Psoas muscle (tissue), 8 donors: Measurements from ENCODE around the gene IL17RB. TPM values are rescaled to one million over a fixed set of nuclear protein-coding genes. Genes with fewer than 3 reads are reported as not detected.

Experiments used
- ATAC-seq, 4 donors: fragments of 200-7000 bp; cut with Tn5 transposase; one replicate each; pipeline ENCODE4 v1.9.1; 2020; ENCODE audit warnings: moderate library complexity in 3 of 4, mild to moderate bottlenecking in 2 of 4
- DNase-seq, 2 donors: peaks; one replicate each; pipeline ENCODE4 v3.0.0-alpha.2; 2020
- H3K27ac ChIP-seq: fragments of 200-600 bp; one replicate; pipeline ENCODE4 v1.8.0; 2022
- H3K27me3 ChIP-seq, 3 donors: fragments of 200-600 bp in 1 of 3; one replicate each; pipeline versions ENCODE4 v1.6.1 to v1.8.0; 2013 to 2022; ENCODE audit warnings: low read length in 2 of 3, mild to moderate bottlenecking in 2 of 3, moderate library complexity in 1 of 3; ENCODE audit not compliant: insufficient read depth in 3 of 3
- H3K36me3 ChIP-seq, 2 donors: fragments of 200-600 bp in 1 of 2; one replicate each; pipeline versions ENCODE4 v1.6.1 to v1.8.0; 2013 to 2022; ENCODE audit warnings: low read depth in 1 of 2, mild to moderate bottlenecking in 1 of 2, moderate library complexity in 1 of 2; ENCODE audit not compliant: insufficient read depth in 1 of 2
- H3K4me1 ChIP-seq: fragments of 200-600 bp; one replicate; pipeline ENCODE4 v1.8.0; 2022
- H3K4me3 ChIP-seq: fragments of 200-600 bp; one replicate; pipeline ENCODE4 v1.8.0; 2022; ENCODE audit warnings: mild to moderate bottlenecking
- H3K9me3 ChIP-seq: fragments of 200-600 bp; one replicate; pipeline ENCODE4 v1.8.0; 2022
- CTCF ChIP-seq: fragments of 200-600 bp; IDR thresholded peaks from one replicate; pipeline ENCODE4 v1.8.0; 2022; ENCODE audit warnings: antibody characterized with exemption
- WGBS, 3 donors: extraction: QIAGEN DNeasy Blood & Tissue Kit; methylation state at CpG; one replicate each; pipeline versions ENCODE4 v1.1.6 to v1.1.7; 2013; 5-methylcytosine and 5-hydroxymethylcytosine counted together
- intact Hi-C, 2 donors: fragments of 100-400 bp; cut with DNase I; formaldehyde crosslinking; loops; one replicate each; pipeline versions ENCODE4 v1.11.0 to v1.14.2; 2022
- long read RNA-seq, 2 donors: library from polyadenylated mRNA; unstranded; transcript quantifications; one replicate each; pipeline ENCODE4 v2.0.0, GENCODE V29; 2021
- polyA plus RNA-seq, 3 donors: library from polyadenylated mRNA; stranded (reverse); fragments of 200-250 nt; gene quantifications; one replicate each; pipeline ENCODE4 v1.2.3, GENCODE V29; 2013
- total RNA-seq, 4 donors: library from RNA; stranded (reverse); fragmentation: NEBNext Ultra II Directional in 2 of 4; extraction: Animal tissue kit (Norgen Biotek cat#: 25700) in 2 of 4; gene quantifications; one replicate each; pipeline versions ENCODE4 v1.2.1 to v1.2.4, GENCODE V29; 2021 to 2023
- donor health status: healthy with polysubstance abuse.
- donor health status: DM: no; HTN: no; CAD: no; lungs with moderate emphysema.
- donor health status: Bipolar disorder and iron deficiency.
- donor health status: healthy.
- donor health status: DM: yes; HTN: yes; CAD: no.
- donor health status: DM: no; HTN: no; CAD: no.
- donor health status: DM: no; HTN: no; CAD: no.
- donor health status: DM: yes; HTN: yes; CAD: no.

Gene IL17RB
- total RNA-seq (1 to 10 TPM in 1 of 4 donors, under 1 TPM in 3; 0.34 to 1.3 (median 0.71) TPM), polyA plus RNA-seq (1 to 10 TPM in 1 of 3 donors, under 1 TPM in 2; 0.08 to 1.3 (median 0.96) TPM)
- long read RNA-seq, donor 1, partial matches to known transcripts = 0 of 4 reads
- long read RNA-seq, donor 1, other reads (novel, unspliced or antisense) = 3 of 4 reads
- long read RNA-seq, donor 2, partial matches to known transcripts = 0 of 3 reads
- long read RNA-seq, donor 2, other reads (novel, unspliced or antisense) = 1 of 3 reads

GRCh38 chr3:53846134-53846850, at the start of gene IL17RB, which contains the start of gene CHDH:
IL17RB (plus strand) TSS chr3:53846568; CDS start chr3:53846589, 21 bp downstream.
CHDH (minus strand) TSS chr3:53846419; CDS start chr3:53824008, 22,411 bp downstream.
- Histone ChIP-seq H3K4me1 (peaks cover 4% of the 10 kb centered on the region), H3K27me3 (no peaks in the 10 kb centered on the region), H3K36me3 (no peaks in the 10 kb centered on the region), H3K4me3 (peak within 1 kb of the TSS; percentile 89), H3K9me3 (no peaks in the 10 kb centered on the region), H3K27ac (peak within 1 kb of the TSS; percentile 86)
- 2 to 3% (median 2%) methylated on average over 51 to 91 of the region's 91 CpGs for WGBS, 3 donors
- intact Hi-C loops = loop anchor here in 1 of 2 donors (5.0 kb wide), 1 partner anchor 36 kb away; the partner anchor contains the start of gene ACTR8
- ATAC-seq = peak; percentile 83 to 92 (median 90)
- DNase-seq = peak; percentile 62 to 80
- no peak for TF ChIP-seq CTCF

- intact Hi-C loops = no loop called here
- Histone ChIP-seq H3K36me3 (no peaks in the 10 kb centered on the region), H3K4me3 (no peak overlapping the region), H3K9me3 (no peaks in the 10 kb centered on the region), H3K4me1 (no peaks in the 10 kb centered on the region), H3K27ac (no peak overlapping the region), H3K27me3 (peaks cover 0 to 17% (median 0%) of the 10 kb centered on the region in 3 donors)
- TF ChIP-seq CTCF = no peak
- no peak for DNase-seq
- ATAC-seq = no peak
- 84 to 90% (median 87%) methylated on average over 8 of the region's 8 CpGs for WGBS, 3 donors
Observed at GRCh38 chr3:53798144-53798543, 48.2 kb upstream of the IL17RB start.

DNA sequence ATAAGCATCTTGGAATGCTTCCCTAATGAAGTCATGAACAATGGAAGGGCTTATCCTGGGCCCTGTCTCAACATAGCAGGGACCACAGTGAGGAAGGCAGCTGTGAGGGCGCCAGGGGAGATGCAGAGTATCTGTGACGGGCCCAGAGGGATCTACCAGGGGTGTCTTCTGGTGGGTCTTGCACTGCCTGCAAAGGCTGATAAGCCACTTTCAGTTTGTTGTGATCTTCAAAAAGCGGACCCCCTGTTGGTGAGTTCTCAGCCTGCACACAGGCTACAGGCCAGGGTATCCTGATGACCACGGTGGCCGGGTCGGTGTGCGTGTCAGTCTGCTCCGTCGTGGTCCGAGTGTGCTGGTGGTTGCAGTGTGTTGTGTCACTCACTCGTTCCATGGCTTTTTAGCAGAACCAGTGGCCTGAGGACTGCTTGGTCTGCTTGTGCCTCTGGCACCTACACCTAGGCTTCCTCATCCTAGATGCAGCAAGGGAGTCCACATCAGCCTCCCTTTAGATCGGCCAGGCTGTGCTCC, 47.0 kb upstream of the IL17RB start:
- no peak for TF ChIP-seq CTCF
- ATAC-seq = no peak
- H3K4me3 ChIP-seq = no peak overlapping the region
- intact Hi-C loops = no loop called here
- no peak overlapping the region for H3K27ac ChIP-seq
- 94 to 97% (median 96%) methylated on average over 12 of the region's 12 CpGs for WGBS, 3 donors
- H3K27me3 ChIP-seq = peaks cover 0 to 17% (median 0%) of the 10 kb centered on the region in 3 donors
- no peaks in the 10 kb centered on the region for H3K9me3 ChIP-seq
- no peaks in the 10 kb centered on the region for H3K36me3 ChIP-seq
- no peak for DNase-seq
- H3K4me1 ChIP-seq = no peaks in the 10 kb centered on the region

DNA sequence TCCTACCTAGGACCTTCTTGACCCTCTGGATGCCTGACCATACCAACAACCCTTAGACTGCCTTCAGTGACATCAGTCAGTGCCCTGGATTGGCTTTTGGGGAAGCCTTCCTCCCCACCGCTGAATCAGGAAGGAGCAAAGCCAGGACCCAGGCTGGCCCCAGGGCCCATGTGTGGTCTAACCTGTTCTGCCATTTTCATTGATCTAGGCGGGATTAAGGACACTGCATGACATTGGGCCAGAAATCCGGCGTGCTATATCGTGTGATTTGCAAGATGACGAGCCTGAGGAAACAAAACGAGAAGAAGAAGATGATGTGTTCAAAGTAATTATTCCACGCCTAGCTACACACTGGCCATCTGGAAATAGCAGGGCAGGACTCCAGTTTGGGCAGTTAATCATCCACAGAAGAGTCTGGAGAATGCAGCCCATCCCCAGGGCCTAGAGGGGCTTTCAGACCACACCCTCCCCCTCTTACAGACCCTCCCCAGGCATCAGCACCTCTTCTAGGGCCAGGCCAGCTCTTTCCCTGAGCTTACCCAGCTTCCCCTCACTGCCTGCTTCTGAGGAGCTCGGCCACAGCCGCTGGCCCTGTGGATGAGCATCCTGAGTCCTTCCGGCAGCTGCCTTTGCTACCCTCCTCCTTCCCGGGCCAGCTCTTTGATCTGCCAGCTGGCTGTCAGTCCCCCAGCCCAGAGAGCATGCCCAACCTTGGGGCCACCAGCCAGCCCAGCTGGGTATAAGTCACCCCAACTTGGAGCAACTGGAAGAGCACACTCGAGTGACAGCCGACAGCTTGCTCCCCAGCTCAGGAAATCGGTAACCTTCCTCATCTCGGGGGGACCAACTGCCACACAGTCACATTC, 46.1 kb upstream of the IL17RB start:
- Histone ChIP-seq H3K27ac (no peak overlapping the region), H3K4me3 (no peak overlapping the region), H3K27me3 (peaks cover 0 to 13% (median 0%) of the 10 kb centered on the region in 3 donors), H3K4me1 (no peaks in the 10 kb centered on the region), H3K36me3 (no peaks in the 10 kb centered on the region), H3K9me3 (no peaks in the 10 kb centered on the region)
- DNase-seq (no peak), ATAC-seq (no peak)
- TF ChIP-seq CTCF = no peak
- intact Hi-C loops = no loop called here
- WGBS, 3 donors = 47 to 59% (median 49%) methylated on average over 16 of the region's 16 CpGs
